Stimulated activated effector memory CD8-positive, alpha-beta T cell treated with anti-CD3 and anti-CD28 coated beads, Interleukin-12 subunit alpha, Interleukin-12 subunit beta, amount 100 ng/mL, for 72 hours (primary cell): ENCODE measurements around the gene GSK3B.
"Not testable (repeated sequence)": the region's sequence is repeated elsewhere in the genome, so short reads cannot be mapped to it uniquely, and the experiment has no call there.

ENCODE experiments used
- ATAC-seq: fragments of 150-1000 bp; cut with Tn5 transposase; 2 replicates; pipeline ENCODE4 v1.10.0; 2021
- DNase-seq, 2 donors: peaks; one replicate each; pipeline ENCODE4 v3.0.0; 2021 to 2022; ENCODE audit warnings: low spot score in 2 of 2
- H3K27ac Mint-ChIP-seq: one replicate; pipeline ENCODE4 v1.8.0; 2022; ENCODE audit warnings: mild to moderate bottlenecking, mixed read lengths
- H3K36me3 Mint-ChIP-seq: one replicate; pipeline ENCODE4 v1.8.0; 2022; ENCODE audit warnings: mild to moderate bottlenecking, mixed read lengths
- H3K4me1 Mint-ChIP-seq: one replicate; pipeline ENCODE4 v1.8.0; 2022; ENCODE audit warnings: mixed read lengths
- H3K4me3 Mint-ChIP-seq: one replicate; pipeline ENCODE4 v1.8.0; 2022; ENCODE audit warnings: mild to moderate bottlenecking, mixed read lengths
- H3K9me3 Mint-ChIP-seq: one replicate; pipeline ENCODE4 v1.8.0; 2022; ENCODE audit warnings: mixed read lengths

Gene GSK3B

GRCh38 chr3:120018299-120018698 is 75.9 kb downstream of the GSK3B start:
- ATAC-seq: peak; percentile 47
- Mint-ChIP-seq H3K27ac (no peak overlapping the region), H3K4me1 (peaks cover 64% of the 10 kb centered on the region), H3K4me3 (no peak overlapping the region), H3K36me3 (no peaks in the 10 kb centered on the region), H3K9me3 (no peaks in the 10 kb centered on the region)
- DNase-seq: no peak

DNA sequence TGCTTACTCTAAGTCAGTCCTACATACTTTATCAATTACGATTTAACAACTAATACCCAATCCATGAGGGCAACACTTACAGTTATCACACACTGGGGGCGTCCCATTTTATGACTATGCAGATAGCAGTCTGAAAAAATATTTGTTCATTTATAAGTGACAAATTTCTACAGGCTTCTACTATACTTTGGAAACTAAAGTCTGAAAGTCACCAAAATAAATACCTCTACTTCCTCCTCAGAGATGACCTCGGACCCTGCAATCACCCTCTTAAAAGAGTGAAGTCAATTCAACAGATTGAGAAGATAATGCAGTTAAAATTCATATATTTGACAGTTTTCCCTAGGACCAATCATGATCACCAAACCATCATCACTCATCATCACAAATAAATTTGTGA is 76.6 kb downstream of the GSK3B start:
- Mint-ChIP-seq H3K36me3 (no peaks in the 10 kb centered on the region), H3K27ac (no peak overlapping the region), H3K9me3 (no peaks in the 10 kb centered on the region), H3K4me3 (no peak overlapping the region), H3K4me1 (peaks cover 61% of the 10 kb centered on the region)
- DNase-seq (no peak), ATAC-seq (no peak)

DNA sequence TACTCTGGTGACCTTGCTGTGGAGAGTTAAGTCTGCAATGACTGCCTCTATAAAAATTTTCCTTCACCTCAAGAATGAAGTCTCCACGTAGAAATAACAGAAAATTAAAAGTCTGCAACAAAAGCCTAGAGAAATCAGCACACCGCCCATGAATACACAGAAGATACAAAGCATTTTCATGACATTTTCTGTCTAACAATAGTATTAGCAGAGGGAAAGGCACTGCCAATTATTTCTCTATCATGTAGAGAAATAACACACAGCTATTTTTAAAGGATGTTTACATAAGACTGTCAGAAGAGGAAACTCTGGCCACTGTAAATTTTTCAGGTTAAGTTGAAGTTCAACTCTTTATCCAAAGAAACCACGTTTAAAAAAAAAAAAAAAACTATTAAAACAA is 80.8 kb downstream of the GSK3B start:
- no peak overlapping the region for H3K27ac Mint-ChIP-seq
- H3K4me3 Mint-ChIP-seq: no peak overlapping the region
- ATAC-seq (no peak), DNase-seq (no peak)
- H3K9me3 Mint-ChIP-seq: no peaks in the 10 kb centered on the region
- no peaks in the 10 kb centered on the region for H3K36me3 Mint-ChIP-seq
- H3K4me1 Mint-ChIP-seq: peaks cover 48% of the 10 kb centered on the region

DNA sequence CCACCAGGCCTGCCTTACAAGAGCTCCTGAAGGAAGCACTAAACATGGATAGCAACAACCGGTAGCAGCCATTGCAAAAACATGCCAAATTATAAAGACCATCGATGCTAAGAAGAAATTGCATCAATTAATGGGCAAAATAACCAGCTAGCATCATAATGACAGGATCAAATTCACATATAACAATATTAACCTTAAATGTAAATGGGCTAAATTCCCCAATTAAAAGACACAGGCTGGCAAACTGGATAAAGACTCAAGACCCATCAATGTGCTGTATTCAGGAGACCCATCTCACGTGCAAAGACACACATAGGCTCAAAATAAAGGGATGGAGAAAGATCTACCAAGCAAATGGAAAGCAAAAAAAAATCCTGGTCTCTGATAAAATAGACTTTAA is 88.5 kb downstream of the GSK3B start:
- H3K9me3 Mint-ChIP-seq: peaks cover 15% of the 10 kb centered on the region
- not testable (repeated sequence) for H3K27ac Mint-ChIP-seq, ATAC-seq, H3K4me3 Mint-ChIP-seq, H3K36me3 Mint-ChIP-seq, DNase-seq
- H3K4me1 Mint-ChIP-seq: peaks cover 54% of the 10 kb centered on the region

DNA sequence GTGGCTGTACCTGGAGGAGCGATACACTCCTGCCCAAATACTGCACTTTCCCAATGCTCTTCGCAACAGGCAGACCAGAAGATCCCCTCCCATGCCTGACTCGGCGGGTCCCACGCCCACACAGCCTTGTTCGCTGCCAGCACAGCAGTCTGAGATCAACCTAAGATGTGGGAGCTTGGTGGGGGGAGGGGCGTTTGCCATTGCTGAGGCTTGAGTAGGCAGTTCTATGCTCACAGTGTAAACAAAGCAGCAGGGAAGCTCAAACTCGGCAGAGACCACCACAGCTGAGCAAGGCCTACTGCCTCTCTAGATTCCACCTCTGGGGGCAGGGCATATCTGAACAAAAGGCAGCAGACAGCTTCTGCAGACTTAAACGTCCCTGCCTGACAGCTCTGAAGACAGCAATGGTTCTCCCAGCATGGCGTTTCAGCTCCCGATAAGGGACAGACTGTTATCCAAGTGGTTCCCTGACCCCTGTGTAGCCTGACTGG is 90.2 kb downstream of the GSK3B start:
- DNase-seq, H3K27ac Mint-ChIP-seq, H3K4me3 Mint-ChIP-seq, ATAC-seq: not testable (repeated sequence)
- H3K4me1 Mint-ChIP-seq: peaks cover 52% of the 10 kb centered on the region
- H3K36me3 Mint-ChIP-seq: peaks cover 15% of the 10 kb centered on the region
- H3K9me3 Mint-ChIP-seq: peaks cover 15% of the 10 kb centered on the region

GRCh38 chr3:119998166-119998565 is 96.1 kb downstream of the GSK3B start:
- H3K9me3 Mint-ChIP-seq: peaks cover 2% of the 10 kb centered on the region
- H3K27ac Mint-ChIP-seq: no peak overlapping the region
- DNase-seq (no peak), ATAC-seq (no peak)
- H3K36me3 Mint-ChIP-seq: peaks cover 29% of the 10 kb centered on the region
- H3K4me1 Mint-ChIP-seq: peaks cover 17% of the 10 kb centered on the region
- H3K4me3 Mint-ChIP-seq: no peak overlapping the region

DNA sequence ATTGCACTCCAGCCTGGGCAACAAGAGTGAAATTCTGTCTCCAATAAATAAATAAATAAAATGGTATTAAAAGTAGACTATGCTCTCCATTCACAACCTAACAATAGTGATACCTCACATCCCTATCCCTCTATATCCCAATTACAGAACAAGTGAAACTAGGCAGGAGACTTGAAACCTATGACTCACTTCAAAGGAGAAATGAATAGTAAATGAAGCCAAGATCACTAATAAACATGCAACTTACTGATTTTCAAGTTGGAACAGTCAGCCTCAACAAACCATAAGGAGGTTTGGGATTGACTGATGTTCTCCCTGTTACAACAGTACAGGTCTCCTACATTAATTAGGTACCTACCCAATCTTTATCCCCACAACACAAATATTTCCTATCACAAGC is 103.4 kb downstream of the GSK3B start:
- no peaks in the 10 kb centered on the region for H3K9me3 Mint-ChIP-seq
- ATAC-seq: no peak
- no peak overlapping the region for H3K27ac Mint-ChIP-seq
- H3K4me1 Mint-ChIP-seq: peaks cover 31% of the 10 kb centered on the region
- H3K4me3 Mint-ChIP-seq: no peak overlapping the region
- H3K36me3 Mint-ChIP-seq: peaks cover 14% of the 10 kb centered on the region
- no peak for DNase-seq

DNA sequence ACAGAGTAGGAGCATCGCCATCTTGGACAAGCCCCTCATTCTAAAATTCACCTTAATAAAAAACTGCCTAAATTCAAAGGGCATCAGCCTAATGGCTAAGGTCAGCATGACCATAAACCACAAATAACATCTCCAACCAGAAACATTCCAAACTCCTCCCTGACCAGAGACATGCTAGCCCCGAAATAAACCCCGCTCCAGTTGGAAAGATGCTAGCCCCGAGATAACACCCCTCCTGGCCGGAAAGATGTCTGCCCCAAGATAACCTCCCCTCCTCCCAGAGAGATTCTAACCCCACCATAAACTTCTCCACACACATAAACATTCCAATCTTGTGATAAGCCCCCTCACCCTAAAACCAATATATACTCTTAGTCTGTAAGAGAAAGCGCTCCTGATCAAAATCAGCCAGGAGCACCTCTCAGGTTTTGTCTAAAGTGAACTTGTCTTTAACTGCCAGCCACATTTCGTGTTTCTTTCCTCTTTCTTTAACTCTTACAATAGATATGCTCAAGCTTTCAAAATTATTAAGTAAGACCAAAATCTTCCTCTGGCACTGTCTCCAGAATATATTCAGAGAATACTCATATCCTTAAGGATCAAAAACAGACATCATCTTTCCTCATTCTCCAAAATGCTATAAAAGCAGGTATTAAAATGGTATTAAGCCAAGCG is 104.1 kb downstream of the GSK3B start:
- peaks cover 14% of the 10 kb centered on the region for H3K36me3 Mint-ChIP-seq
- peak overlapping the region; percentile 6 for H3K27ac Mint-ChIP-seq
- H3K4me1 Mint-ChIP-seq: peaks cover 36% of the 10 kb centered on the region
- DNase-seq (no peak), ATAC-seq (no peak)
- peaks cover 3% of the 10 kb centered on the region for H3K9me3 Mint-ChIP-seq
- no peak overlapping the region for H3K4me3 Mint-ChIP-seq

DNA sequence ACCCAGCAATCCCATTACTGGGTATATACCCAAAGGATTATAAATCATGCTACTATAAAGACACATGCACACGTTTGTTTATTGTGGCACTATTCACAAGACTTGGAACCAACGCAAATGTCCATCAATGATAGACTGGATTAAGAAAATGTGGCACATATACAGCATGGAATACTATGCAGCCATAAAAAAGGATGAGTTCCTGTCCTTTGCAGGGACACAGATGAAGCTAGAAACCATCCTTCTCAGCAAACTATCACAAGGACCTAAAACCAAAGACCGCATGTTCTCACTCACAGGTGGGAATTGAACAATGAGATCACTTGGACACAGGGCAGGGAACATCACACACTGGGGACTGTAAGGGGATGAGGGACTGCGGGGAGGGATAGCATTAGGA is 107.4 kb downstream of the GSK3B start:
- peaks cover 56% of the 10 kb centered on the region for H3K4me1 Mint-ChIP-seq
- not testable (repeated sequence) for H3K27ac Mint-ChIP-seq, ATAC-seq, H3K4me3 Mint-ChIP-seq, H3K36me3 Mint-ChIP-seq, DNase-seq
- peaks cover 13% of the 10 kb centered on the region for H3K9me3 Mint-ChIP-seq

DNA sequence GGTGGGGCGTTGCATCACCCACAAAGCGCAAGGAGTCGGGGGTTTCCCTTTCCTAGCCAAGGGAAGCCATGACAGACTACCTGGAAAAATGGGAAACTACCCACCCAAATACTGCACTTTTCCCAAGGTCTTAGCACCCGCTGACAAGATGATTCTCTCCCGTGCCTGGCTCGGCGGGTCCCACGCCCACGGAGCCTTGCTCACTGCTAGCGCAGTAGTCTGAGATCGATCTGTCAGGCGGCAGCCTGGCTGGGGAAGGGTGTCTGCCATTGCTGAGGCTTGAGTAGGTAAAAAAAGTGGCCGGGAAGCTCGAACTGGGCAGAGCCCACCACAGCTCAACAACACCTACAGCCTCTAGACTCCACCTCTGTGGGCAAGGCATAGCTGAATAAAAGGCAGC is 112.9 kb downstream of the GSK3B start:
- Mint-ChIP-seq H3K4me1 (peaks cover 63% of the 10 kb centered on the region), H3K36me3 (no peaks in the 10 kb centered on the region), H3K4me3 (no peak overlapping the region), H3K9me3 (peaks cover 13% of the 10 kb centered on the region), H3K27ac (no peak overlapping the region)
- DNase-seq: no peak
- ATAC-seq: no peak

GRCh38 chr3:119978554-119979208 is 115.6 kb downstream of the GSK3B start:
- peaks cover 5% of the 10 kb centered on the region for H3K9me3 Mint-ChIP-seq
- peak overlapping the region; percentile 20 for H3K27ac Mint-ChIP-seq
- ATAC-seq (no peak), DNase-seq (no peak)
- peaks cover 53% of the 10 kb centered on the region for H3K4me1 Mint-ChIP-seq
- no peak overlapping the region for H3K4me3 Mint-ChIP-seq
- no peaks in the 10 kb centered on the region for H3K36me3 Mint-ChIP-seq

- no peak overlapping the region for H3K27ac Mint-ChIP-seq
- peaks cover 41% of the 10 kb centered on the region for H3K4me1 Mint-ChIP-seq
- H3K4me3 Mint-ChIP-seq: no peak overlapping the region
- DNase-seq: no peak
- no peaks in the 10 kb centered on the region for H3K36me3 Mint-ChIP-seq
- peaks cover under 1% of the 10 kb centered on the region for H3K9me3 Mint-ChIP-seq
- no peak for ATAC-seq
Measured at GRCh38 chr3:119977353-119977752, 116.9 kb downstream of the GSK3B start.

DNA sequence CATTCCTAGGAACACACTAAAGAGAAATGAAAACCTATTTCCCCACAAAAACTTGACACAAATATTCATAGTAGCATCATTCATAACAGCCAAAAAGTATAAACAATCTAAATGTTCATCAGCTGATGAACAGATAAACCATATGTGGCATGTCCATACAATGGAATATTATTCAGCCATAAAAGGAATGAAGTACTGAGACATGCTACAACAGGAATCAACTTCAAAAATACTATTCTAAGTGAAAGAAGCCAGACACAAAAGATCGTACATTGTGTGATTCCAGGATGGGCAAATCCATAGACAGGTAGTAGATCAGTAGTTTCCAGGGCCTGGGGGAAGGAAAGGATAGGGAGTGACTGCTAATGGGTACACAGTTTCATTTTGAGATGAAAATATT is 118.0 kb downstream of the GSK3B start:
- H3K9me3 Mint-ChIP-seq: no peaks in the 10 kb centered on the region
- H3K4me3 Mint-ChIP-seq: no peak overlapping the region
- H3K4me1 Mint-ChIP-seq: peaks cover 33% of the 10 kb centered on the region
- no peak for ATAC-seq
- no peak for DNase-seq
- no peaks in the 10 kb centered on the region for H3K36me3 Mint-ChIP-seq
- H3K27ac Mint-ChIP-seq: no peak overlapping the region

DNA sequence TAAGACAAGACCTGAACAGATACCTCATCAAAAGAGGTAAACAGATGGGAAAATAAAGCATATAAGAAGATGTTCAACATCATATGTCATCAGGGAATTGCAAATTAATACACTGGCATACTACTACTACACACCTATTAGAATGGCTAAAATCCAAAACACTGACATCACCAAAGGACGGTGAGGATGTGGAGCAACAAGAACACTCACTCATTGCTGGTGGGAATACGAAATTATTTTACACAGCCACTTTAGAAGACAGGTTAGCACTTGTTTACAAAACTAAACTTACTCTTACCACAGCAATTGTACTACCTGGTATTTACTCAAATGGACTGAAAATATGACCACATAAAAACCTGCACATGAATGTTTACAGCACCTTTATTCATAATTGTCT is 119.6 kb downstream of the GSK3B start:
- Mint-ChIP-seq H3K9me3 (no peaks in the 10 kb centered on the region), H3K27ac (no peak overlapping the region)
- no peak for ATAC-seq

GRCh38 chr3:119973018-119973646 is 121.1 kb downstream of the GSK3B start:
- Mint-ChIP-seq H3K4me3 (no peak overlapping the region), H3K4me1 (peaks cover 30% of the 10 kb centered on the region), H3K9me3 (no peaks in the 10 kb centered on the region), H3K27ac (no peak overlapping the region), H3K36me3 (no peaks in the 10 kb centered on the region)
- ATAC-seq (no peak), DNase-seq (no peak)

More for the DNA sequence above, 119.6 kb downstream of the GSK3B start:
- Mint-ChIP-seq H3K4me1 (peaks cover 38% of the 10 kb centered on the region), H3K4me3 (no peak overlapping the region), H3K36me3 (no peaks in the 10 kb centered on the region)
- DNase-seq: no peak

- H3K36me3 Mint-ChIP-seq: no peaks in the 10 kb centered on the region
- no peaks in the 10 kb centered on the region for H3K9me3 Mint-ChIP-seq
- DNase-seq: no peak
- H3K4me1 Mint-ChIP-seq: peaks cover 18% of the 10 kb centered on the region
- no peak overlapping the region for H3K4me3 Mint-ChIP-seq
- no peak overlapping the region for H3K27ac Mint-ChIP-seq
- ATAC-seq: no peak
Measured at GRCh38 chr3:119969759-119970158, 124.5 kb downstream of the GSK3B start.
